NCI-H1436 treated with DMSO at 0.1 percent for 48 hours (cell line): ENCODE measurements around the gene HTT.

Experiments
- DNase-seq: peaks from one replicate; lab custom pipeline; 2025; lab: John Stamatoyannopoulos, UW

Gene HTT

DNA sequence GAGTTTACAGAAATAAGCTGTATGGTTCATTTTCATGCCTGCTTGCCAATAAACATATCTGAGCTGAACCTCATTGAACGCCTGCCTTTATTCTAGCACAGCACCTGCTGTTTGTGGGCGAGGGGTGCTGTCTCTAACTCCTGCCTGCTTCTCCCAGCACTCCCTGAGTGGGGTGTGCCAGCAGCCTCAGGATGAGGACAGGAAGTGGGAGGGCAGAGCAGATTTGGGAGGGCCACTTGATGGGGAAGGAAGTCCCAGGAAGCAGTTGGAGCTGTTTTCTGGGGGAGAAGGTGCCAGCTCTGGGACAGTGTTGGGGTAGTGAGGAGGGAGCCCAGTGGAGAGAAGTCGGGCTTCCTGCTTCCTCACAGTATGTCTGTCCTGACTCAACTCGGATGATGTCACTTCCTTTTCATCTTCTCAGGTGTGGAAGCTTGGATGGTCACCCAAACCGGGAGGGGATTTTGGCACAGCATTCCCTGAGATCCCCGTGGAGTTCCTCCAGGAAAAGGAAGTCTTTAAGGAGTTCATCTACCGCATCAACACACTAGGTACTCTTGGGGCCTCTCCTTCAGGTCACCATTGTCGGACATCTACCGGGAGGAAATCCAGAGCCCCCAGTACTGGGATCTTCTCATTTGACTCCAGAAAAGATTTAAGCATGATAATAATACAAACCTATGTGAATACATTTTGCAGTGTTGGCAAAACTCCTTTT lies 145.4 kb downstream of the HTT start:
- no peak for DNase-seq

DNA sequence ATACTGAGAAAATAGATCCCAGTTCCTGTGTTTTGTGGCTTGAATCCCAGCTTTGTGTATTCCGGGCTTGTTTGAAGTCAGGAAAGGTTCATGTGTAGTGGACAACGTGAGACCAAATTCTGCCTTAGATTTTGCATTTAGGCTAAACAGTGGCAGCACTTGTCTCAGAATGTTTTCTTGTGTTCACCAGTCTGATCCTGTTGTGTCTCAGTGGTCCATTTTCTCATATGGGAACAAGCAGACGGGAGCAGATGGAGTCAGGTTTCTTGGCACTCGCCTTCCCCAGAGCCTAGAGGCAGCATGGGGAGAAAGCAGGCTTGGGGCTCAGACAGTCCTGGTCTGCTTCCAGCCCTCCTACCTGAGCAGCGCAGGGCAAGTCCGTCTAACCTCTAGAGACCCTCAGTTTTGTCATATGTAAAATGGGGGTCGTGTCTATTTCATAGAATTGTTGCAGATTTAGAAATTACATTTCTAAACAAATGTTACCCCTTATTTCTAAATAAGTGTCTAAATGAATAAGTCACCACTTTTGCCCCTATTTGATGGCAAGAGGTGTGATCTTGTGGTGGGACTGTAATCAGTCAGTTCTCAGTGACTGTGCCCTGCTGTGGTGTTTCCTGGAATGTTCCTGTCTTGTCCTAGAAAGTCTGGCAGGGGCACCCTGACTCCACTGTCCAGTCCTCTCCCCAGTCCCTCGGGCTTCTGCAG lies 146.1 kb downstream of the HTT start:
- no peak for DNase-seq

DNA sequence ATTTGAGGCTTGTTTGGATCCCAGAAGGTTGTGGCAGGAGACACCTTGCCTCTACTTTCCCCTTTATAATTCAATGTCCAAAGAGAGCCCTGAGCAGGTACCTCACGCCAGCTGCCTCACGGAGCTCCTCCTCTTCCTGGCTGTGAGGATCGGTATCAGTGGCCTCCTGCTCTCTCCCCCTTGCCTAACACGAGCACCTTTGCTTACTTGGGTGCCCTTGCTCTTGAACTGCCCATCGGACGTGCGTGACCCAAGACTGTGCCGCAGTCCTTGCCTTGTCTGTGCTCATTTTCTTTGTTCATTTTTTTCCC lies 146.7 kb downstream of the HTT start:
- DNase-seq: no peak

DNA sequence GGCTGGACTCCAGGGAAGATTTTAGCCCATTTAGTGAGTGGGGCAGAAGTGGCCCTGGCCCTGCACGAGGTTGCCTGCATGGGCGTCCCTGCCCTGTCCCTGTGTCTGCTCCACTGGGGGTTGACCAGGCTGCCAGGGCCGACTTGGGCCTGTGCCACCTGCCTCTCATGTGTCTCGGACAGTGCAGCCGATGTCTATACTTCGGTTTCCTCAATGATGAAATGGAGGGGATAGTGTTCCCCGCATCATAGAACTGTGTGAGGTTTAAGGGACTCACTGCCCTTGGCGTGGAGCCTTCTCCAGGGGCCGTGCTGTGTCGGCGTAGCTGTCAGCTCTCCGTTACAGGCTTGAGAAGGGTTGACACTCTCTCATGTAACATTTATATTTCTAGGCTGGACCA lies 147.5 kb downstream of the HTT start:
- DNase-seq: no peak

DNA sequence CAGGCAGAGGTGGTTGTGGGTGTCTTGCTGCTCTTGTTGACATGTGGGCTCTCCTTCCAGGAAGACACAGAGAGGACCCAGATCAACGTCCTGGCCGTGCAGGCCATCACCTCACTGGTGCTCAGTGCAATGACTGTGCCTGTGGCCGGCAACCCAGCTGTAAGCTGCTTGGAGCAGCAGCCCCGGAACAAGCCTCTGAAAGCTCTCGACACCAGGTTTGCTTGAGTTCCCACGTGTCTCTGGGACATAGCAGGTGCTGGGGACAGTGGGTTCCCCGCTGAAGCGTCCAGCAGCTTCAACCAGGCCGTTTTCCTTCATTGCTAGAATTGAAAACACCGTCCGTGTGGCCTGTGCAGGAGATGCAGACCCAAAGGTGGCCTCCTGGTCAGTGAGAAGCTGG lies 148.9 kb downstream of the HTT start:
- DNase-seq: no peak

DNA sequence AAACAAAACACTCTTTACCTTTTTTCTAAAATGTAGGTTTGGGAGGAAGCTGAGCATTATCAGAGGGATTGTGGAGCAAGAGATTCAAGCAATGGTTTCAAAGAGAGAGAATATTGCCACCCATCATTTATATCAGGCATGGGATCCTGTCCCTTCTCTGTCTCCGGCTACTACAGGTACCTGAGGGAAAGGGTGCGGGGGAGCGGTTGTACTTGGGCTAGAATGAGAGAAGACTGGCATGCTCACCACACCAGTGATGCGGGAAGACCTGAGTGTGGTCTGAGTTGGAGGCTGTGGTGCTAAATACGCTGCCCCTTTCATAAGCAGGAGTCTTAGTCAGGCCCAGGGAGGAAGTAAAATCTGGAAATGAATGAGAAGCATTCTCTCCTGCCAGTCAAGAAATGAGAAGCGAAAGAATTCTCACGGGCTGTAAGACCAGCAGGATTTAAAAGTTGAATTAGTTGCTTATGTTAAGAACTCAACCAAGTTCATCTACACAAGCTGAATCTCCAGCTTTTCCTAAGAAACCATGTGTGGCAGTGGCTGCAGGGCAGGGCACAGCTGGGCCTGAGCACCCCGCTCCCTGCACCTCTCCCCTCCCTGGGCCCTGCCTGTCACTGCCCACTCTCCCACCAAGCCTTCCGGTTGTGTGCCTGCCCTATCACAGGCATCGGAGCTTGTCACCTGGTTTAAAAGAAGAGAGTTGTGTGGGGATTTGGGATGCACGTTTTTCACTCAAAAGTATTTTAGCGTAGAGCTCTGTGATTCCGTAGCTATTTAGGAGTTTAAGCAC lies 149.7 kb downstream of the HTT start:
- no peak for DNase-seq

DNA sequence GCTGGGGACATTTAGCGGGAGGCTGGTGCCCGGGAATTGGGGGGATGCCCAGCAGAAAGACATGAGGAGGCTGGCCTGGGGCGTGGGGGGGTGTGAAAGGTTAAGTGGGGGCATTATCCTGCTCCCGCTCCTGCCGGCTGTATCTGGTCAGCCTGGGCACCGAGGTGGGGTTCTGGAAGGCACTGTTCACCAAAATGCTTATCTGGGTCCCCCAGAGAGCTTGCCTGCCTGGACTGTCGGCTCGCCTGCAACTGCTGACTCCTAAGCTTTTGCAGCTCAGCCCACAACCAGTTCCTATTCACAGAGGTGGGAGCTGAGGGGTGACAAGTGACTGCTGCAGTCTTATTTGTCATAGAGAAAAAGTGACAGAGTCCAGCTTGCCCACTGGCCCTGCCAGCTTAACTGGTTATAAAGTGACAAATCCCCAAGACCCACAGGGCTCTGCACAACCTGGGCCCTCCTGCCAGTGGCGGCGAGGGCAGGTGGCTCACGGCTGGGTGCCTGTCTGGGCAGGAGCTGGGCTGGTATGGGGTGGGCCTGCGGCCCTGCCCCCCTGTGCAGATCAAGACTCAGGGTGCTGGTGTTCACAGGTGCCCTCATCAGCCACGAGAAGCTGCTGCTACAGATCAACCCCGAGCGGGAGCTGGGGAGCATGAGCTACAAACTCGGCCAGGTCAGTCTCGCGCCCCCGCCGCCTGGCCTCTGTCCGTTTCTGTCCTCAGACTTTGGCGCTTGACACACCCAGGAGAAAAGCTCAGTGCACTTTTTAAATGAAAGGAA lies 150.8 kb downstream of the HTT start:
- no peak for DNase-seq

DNA sequence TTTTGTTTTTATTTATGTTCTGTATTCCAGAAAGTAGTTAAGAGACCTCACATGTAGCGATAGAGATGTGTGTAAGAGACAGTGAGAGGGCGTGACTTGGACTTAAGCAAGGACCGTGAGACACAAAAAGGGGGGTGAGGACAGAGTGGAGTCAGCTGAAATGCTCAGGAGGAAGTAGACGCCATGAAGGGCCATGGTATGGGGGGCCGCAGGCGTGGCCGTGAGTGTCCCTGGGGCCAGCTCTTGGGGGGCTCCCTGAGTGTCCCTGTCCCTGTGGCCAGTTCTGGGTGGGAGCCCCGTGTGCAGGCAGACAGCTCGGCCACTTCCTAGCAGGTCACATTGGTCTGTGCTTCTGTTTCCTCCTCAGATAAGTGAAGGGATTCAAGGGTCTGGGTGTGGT lies 151.5 kb downstream of the HTT start:
- no peak for DNase-seq

DNA sequence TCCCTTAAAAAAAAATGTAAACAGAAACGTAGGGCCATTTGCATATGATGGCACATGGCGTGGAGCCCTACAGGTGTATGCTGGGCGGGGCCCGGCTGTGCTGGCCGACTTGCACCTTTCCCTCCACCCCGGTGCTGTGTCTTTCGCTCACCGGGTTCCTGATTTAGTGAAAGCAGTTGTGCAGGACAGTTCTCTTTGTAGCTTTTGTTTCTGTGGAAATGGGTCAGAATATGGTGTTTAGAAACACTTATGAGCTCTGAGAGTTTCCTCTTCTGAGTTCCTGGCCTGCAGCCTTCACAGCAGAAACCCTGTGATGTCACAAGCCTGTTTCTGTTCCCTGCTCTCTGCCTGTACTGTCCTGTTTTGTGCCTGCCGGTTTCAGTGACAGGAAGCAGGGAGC lies 152.0 kb downstream of the HTT start:
- no peak for DNase-seq

DNA sequence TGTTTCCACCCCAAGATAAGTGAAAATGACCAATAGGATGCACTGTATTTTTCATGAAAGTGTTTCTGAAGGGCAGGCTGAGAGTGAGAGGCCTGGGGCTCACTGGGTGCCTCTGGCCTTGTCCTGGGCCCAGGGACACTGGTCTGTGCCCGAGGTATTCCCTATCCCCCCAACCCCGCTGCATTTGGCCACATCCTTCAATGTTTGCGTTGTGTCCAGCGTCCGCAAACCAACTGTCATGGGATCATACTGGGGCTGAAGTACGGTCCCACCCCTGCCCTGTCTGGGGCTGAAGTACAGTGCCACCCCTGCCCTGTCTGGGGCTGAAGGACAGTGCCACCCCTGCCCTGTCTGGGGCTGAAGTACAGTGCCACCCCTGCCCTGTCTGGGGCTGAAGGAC lies 152.5 kb downstream of the HTT start:
- DNase-seq: no peak

DNA sequence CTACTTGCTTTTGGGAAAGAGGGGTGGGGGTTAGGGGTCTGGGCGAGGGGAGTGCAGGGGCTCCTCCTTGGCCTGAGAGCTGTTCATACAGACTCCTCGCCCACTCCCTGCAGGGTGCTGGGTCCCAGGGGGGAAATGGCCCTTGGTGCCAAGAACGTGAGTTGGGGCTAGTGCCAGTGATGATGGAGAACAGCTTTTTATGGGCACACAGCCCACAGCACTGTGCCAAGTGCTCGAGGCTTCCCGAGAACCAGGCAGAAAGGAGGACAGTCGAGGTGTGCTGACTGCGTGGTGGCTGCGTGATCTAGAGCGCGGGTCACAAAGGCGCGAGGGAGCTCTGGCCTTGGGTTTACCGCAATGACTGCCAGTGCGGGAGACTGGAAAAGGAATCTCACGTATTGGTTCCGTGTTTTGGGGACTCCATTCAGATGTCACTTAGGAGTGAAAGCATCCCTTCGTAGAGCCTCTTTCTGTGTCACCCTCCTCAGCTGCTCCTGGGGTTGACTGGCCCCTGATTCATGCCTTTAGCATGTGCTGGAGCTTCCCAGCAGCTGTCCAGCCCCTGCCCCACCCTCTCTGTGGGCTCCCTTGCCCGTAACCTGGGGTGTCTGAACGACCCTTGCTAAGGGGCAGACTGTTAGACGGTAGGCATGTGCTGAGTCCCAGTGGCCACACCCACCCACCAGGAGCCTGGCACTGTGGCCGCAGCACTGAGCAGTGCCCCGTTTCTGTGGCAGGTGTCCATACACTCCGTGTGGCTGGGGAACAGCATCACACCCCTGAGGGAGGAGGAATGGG lies 153.6 kb downstream of the HTT start:
- no peak for DNase-seq

DNA sequence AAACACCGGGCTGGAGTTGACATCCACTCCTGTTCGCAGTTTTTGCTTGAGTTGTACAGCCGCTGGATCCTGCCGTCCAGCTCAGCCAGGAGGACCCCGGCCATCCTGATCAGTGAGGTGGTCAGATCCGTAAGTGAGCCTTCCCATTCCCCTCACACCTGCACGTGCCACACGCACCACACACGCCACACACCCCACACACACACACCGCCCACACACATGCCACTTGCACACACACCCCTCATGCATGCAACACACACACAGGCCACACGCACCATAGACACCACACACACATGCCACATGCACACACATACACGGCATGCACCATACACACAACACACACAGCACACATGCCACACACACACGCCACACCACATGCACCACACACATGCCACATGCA lies 154.4 kb downstream of the HTT start:
- no peak for DNase-seq

DNA sequence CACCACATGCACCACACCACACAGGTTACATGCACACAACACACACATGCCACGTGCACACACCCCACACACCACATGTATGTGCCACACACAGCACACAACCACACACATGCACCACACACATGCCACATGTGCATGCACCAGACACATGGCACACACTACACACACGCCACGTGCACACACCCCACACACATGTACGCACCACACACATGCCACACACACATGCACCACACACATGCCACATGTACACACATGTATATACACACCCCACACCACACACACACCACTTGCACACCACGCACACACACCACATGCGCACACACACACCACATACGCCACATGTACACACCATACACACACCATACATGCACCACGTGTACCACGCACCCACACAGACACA lies 154.8 kb downstream of the HTT start:
- DNase-seq: no peak

DNA sequence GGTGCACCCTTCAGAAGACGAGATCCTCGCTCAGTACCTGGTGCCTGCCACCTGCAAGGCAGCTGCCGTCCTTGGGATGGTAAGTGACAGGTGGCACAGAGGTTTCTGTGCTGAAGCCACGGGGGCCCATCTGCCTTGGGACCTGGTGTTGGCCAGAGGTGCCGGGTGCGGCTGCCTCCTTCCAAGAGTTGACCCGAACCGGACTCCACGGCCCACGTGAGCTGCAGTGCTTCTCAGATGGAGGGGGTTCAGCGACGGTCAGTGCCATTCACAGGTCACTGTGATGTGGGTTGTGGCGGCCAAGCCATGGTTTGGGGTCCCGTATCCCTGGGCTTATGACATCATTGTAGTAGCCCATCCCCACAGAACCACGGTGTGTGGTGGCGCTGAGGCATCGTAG lies 155.5 kb downstream of the HTT start:
- DNase-seq: no peak

DNA sequence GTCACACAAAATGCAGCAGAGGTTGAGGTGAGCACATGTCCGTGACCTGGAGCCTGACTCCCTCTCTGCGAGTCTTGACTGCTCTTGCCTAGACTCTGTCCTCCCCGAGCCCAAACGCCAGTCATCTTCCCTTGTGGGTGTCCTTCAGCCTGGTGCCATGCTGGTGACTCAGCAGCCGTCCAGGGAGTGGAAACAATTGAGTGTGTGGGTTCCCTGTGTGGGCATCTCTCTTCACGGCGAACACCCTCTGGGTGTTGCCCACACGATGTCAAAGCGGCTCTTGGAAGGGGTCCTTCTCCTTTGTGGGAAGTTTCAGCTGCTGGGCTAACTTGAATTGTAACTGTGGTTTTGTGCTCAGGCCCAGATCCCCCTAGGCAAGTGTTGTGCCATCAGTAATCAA lies 157.0 kb downstream of the HTT start:
- DNase-seq: no peak

DNA sequence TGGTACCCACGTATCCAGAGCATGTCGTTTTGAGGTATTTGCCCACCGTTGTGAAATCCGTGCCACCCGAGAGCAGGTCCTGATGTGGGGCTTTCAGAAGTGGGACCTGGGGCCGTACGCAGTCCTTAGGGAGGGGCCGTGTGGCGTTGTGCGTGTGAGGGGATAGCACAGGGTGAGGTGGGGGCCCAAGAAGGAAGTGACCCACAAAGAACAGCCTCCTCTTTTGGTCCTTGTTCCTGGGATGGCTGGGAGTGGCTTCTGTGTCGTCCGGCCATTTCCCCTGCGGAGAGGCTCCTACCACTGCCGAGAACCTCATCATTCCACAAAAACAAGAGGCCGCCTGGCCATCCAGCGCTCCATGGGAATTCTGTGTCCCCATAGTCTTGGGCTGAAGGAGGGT lies 157.5 kb downstream of the HTT start:
- no peak for DNase-seq

DNA sequence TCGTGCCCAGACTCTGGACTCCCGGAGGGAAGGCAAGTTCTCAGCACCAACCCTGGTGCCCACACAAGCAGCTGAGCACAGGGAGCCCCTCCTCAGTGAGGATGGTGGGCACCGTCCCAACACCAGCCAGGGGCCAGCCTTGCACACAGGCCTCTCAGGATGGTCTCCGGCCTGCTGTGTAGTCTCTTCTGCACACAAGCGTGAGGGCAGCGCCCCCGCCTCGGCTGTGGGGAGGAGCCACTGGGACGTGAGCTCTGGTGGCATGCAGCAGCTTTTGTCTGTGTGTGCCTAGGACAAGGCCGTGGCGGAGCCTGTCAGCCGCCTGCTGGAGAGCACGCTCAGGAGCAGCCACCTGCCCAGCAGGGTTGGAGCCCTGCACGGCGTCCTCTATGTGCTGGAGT lies 158.4 kb downstream of the HTT start:
- DNase-seq: no peak

DNA sequence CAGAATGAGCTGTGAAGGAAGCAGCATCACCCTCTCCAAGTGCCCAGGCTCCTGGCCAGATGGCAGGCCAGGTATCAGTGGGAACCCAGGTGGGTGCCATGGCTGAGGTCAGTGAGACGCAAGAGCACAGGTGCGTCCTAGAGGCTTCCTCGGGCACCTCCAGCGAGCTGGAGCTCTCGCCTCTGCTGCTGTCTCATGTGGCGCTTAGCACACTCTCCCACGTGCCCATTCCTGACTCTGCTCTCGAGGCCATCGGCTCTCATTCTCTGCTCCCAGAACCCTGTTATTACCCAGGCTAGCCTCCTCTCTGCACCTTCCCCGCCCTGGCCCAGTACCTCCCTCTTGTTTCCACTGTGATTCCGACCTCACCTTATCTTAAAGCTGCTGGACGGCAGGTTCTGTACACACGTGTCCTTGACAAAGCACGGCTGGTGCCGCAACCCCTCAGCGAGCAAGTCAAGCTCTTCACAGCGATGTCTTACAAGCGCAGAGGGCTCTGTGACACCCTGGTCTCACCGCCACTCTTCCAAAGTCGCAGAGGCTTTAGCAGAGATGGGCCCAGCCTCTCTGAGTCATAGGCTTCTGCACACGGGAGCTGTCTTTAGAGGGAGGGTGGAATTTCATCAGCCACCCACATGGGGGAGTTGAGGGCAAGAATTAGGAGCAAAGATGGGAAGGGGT lies 159.1 kb downstream of the HTT start:
- DNase-seq: no peak

DNA sequence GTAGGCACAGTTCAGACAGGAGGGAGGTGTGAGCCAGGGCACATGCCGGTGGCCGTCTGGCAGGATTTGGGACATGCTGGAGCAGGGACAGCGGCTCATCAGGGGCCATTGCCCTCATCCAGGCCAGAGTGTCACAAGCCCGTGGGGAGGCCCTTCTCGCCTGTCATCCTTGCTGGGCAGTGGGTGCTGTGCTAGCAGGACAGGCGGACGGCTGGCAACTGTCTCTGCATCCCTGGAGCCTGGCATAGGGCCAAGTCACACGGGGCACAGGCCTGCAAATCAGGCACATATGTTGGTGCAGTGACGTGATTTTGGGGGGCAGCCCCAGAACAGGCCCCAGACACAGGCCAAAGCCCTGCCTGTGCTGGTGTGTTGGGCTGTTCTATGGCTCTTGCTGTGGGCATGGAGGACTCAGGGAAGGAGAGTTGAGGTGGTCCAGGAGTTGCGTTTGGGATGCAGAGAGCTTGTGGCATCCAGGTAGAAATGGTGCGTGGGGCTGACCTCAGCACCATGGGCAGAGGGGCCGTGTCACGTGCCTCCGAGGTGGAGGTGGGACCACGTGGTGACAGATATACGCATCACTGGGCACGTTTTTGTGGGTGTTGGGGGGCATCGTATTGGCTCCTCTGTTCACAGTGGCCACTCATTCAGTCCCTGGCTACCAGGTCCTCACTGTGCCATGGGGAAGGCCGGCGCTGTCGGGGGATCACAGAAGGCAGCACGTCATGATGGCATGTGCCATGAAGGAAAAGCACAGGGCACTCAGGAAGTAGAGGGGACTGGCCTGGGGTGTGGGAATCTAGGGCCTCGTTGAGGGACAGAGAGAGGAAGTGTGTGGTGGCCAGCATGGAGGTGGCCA lies 159.9 kb downstream of the HTT start:
- DNase-seq: no peak

DNA sequence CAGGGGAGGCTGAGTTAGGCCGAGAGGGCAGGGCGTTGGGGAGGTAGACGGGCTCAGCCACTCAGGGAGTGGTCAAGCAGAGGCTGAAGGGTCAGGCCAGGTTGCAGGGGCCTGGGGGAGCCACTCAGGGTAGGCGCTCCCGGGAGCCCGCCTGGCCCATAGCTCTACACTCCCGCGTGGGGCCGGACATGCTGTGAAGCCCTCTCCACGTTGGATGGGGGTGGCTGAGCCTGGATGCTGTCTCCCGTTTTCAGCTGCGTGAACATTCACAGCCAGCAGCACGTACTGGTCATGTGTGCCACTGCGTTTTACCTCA lies 160.5 kb downstream of the HTT start:
- no peak for DNase-seq
